Endothelial cell of umbilical vein (primary cell): Measurements from ENCODE around the gene ADARB2. TPM values are rescaled to one million over a fixed set of nuclear protein-coding genes. Genes with fewer than 3 reads are reported as not detected.

ENCODE experiments used
- BruUV-seq: library from RNA; stranded (reverse); fragments of 400-500 nt; replicated peaks from 2 replicates; lab custom pipeline; 2021; lab: Mats Ljungman, UMichigan
- CTCF ChIA-PET: fragments of 300-600, 350-600 bp; sonication (Branson Sonifier 250); formaldehyde crosslinking; loops from one replicate; lab custom pipeline; 2021; ENCODE audit warnings: antibody characterized with exemption, inconsistent platforms; lab: Charles Lee
- POLR2A ChIA-PET: fragments of 300-600, 350-600 bp; sonication (Branson Sonifier 250); formaldehyde crosslinking; loops from one replicate; lab custom pipeline; 2021; ENCODE audit warnings: antibody characterized with exemption, inconsistent platforms; lab: Charles Lee
- DNase-seq: peaks from one replicate; pipeline ENCODE4 v3.0.0-alpha.2; 2011; ENCODE audit warnings: low read depth, low spot score
- FAIRE-seq: peaks from 2 replicates; lab custom pipeline; 2011; peaks lifted over from hg19 to GRCh38; lab: Jason Lieb, UNC
- H2AFZ ChIP-seq: 2 replicates; pipeline ENCODE4 v1.6.0; 2012; ENCODE audit warnings: low read depth, low read length, control low read depth, inconsistent platforms
- H3K27ac ChIP-seq: 2 replicates; pipeline ENCODE4 v1.5.1; 2011; ENCODE audit warnings: low read depth, mild to moderate bottlenecking, control low read depth, low read length, moderate library complexity; ENCODE audit not compliant: insufficient read depth
- H3K27me3 ChIP-seq, 2 experiments: 2 replicates each; pipeline versions ENCODE4 v1.6.0 to v1.6.1; 2011; ENCODE audit warnings: low read length in 2 of 2, mixed read lengths in 1 of 2; ENCODE audit not compliant: control insufficient read depth in 2 of 2, insufficient read depth in 2 of 2
- H3K36me3 ChIP-seq, 2 experiments: 2 replicates in 1 of 2; 3 replicates in 1 of 2; pipeline ENCODE4 v1.5.1; 2011; ENCODE audit warnings: low read length in 2 of 2, mild to moderate bottlenecking in 1 of 2, moderate library complexity in 1 of 2; ENCODE audit not compliant: control insufficient read depth in 2 of 2, insufficient read depth in 2 of 2; ENCODE audit errors: extremely low read depth in 1 of 2
- H3K4me1 ChIP-seq: 3 replicates; pipeline ENCODE4 v1.5.1; 2011; ENCODE audit warnings: mild to moderate bottlenecking, low read length; ENCODE audit not compliant: control insufficient read depth, insufficient read depth; ENCODE audit errors: extremely low read depth
- H3K4me2 ChIP-seq: 2 replicates; pipeline ENCODE4 v1.6.1; 2011; ENCODE audit warnings: low read length, control low read depth, mixed read lengths; ENCODE audit not compliant: insufficient read depth
- H3K4me3 ChIP-seq, 3 experiments: fragments of 200-600 bp in 1 of 3; sonication (generic), shearing (Covaris generic) in 1 of 3; replicated peaks in 1 of 3; 2 replicates each; pipeline ENCODE4 v1.5.1; 2011 to 2016; ENCODE audit warnings: control low read depth in 3 of 3, low read length in 3 of 3, mild to moderate bottlenecking in 2 of 3, inconsistent platforms in 1 of 3, low read depth in 1 of 3, moderate library complexity in 1 of 3; ENCODE audit not compliant: insufficient read depth in 1 of 3
- H3K79me2 ChIP-seq: 2 replicates; pipeline ENCODE4 v1.6.0; 2012; ENCODE audit warnings: low read length, inconsistent platforms; ENCODE audit not compliant: control insufficient read depth, insufficient read depth
- H3K9ac ChIP-seq: replicated peaks from 2 replicates; pipeline ENCODE3; 2011; ENCODE audit warnings: low read length, control low read depth; ENCODE audit not compliant: insufficient read depth; ENCODE audit errors: extremely low read depth
- H3K9me1 ChIP-seq: replicated peaks from 3 replicates; pipeline ENCODE4 v1.6.0; 2011; ENCODE audit warnings: mild to moderate bottlenecking, low read length; ENCODE audit not compliant: control insufficient read depth, insufficient read depth; ENCODE audit errors: extremely low read depth
- H3K9me3 ChIP-seq: replicated peaks from 2 replicates; pipeline ENCODE4 v1.5.1; 2012; ENCODE audit warnings: low read length, inconsistent platforms; ENCODE audit not compliant: control insufficient read depth, insufficient read depth
- H4K20me1 ChIP-seq: replicated peaks from 2 replicates; pipeline ENCODE3; 2011; ENCODE audit warnings: mild to moderate bottlenecking, low read length; ENCODE audit not compliant: control insufficient read depth, insufficient read depth; ENCODE audit errors: extremely low read depth
- CTCF ChIP-seq, 2 donors: IDR thresholded peaks; 1 replicate in 1 of 2; 2 replicates in 1 of 2; pipeline ENCODE4 v1.5.1; 2011; ENCODE audit warnings: low read length in 2 of 2, mild to moderate bottlenecking in 2 of 2, moderate library complexity in 2 of 2, control low read depth in 1 of 2, inconsistent platforms in 1 of 2, low read depth in 1 of 2; ENCODE audit not compliant: insufficient read depth in 1 of 2; ENCODE audit errors: extremely low read depth in 1 of 2
- EZH2 ChIP-seq: IDR thresholded peaks from 2 replicates; pipeline ENCODE4 v1.6.1; 2012; ENCODE audit warnings: borderline replicate concordance, low read depth, mild to moderate bottlenecking, moderate library complexity, low read length, inconsistent platforms; ENCODE audit not compliant: severe bottlenecking
- FOS ChIP-seq: IDR thresholded peaks from 2 replicates; pipeline ENCODE4 v1.6.1; 2011; ENCODE audit warnings: mild to moderate bottlenecking, low read length, moderate library complexity, borderline replicate concordance; ENCODE audit not compliant: insufficient read depth
- GATA2 ChIP-seq: IDR thresholded peaks from 2 replicates; pipeline ENCODE4 v1.7.0; 2011; ENCODE audit warnings: low read depth, mild to moderate bottlenecking, moderate library complexity, mixed read lengths, low read length; ENCODE audit not compliant: insufficient read length, insufficient read depth
- JUN ChIP-seq: IDR thresholded peaks from 2 replicates; pipeline ENCODE4 v1.6.1; 2011; ENCODE audit warnings: borderline replicate concordance, low read depth; ENCODE audit not compliant: insufficient read length, insufficient read depth
- MYC ChIP-seq: IDR thresholded peaks from one replicate; pipeline ENCODE4 v1.6.1; 2011; ENCODE audit warnings: mild to moderate bottlenecking, low read depth, low read length
- POLR2A ChIP-seq: IDR thresholded peaks from 2 replicates; pipeline ENCODE4 v1.6.1; 2012; ENCODE audit warnings: low read depth, mild to moderate bottlenecking, control low read depth, low read length
- POLR2AphosphoS5 ChIP-seq: IDR thresholded peaks from 2 replicates; pipeline ENCODE4 v1.6.1; 2012; ENCODE audit warnings: low read depth, mild to moderate bottlenecking, control low read depth, low read length, moderate library complexity; ENCODE audit not compliant: insufficient read depth
- dilution Hi-C: fragments of 300-500 bp; cut with MboI; formaldehyde crosslinking; loops from one replicate; pipeline ENCODE4 v1.15.0; 2019; ENCODE audit warnings: low sequenced_read_pairs; ENCODE audit not compliant: extremely low pct_ligation_motif_present
- intact Hi-C: fragments of 100-400 bp; cut with micrococcal nuclease; formaldehyde crosslinking; loops from one replicate; pipeline ENCODE4 v1.10.0; 2022
- polyA plus RNA-seq, 4 experiments: library from polyadenylated mRNA; depleted of rRNA in 3 of 4; stranded (reverse) in 3 of 4; unstranded in 1 of 4; fragments of >200 nt; gene quantifications; 2 replicates each; pipeline versions ENCODE4 v1.2.1 to v1.2.3, GENCODE V29; 2011 to 2012; ENCODE audit warnings: missing spikeins in 1 of 4
- total RNA-seq: library from RNA; stranded (reverse); gene quantifications from 2 replicates; pipeline ENCODE4 v1.2.3, GENCODE V29; 2021

The ADARB2 gene
- total and polyA plus RNA-seq, 2 donors (not counting 3 experiments of a cell fraction or from before 2014, with no cell fraction given) = not detected

GRCh38 chr10:1369197-1369596, 368.1 kb downstream of the ADARB2 start:
- Histone ChIP-seq H3K9ac (no peak overlapping the region), H3K9me1 (no peaks in the 10 kb centered on the region), H3K27ac (no peak overlapping the region), H3K36me3 (no peaks in the 10 kb centered on the region), H3K27me3 (no peaks in the 10 kb centered on the region), H3K4me3 (no peak overlapping the region), H3K4me1 (no peaks in the 10 kb centered on the region), H3K79me2 (no peaks in the 10 kb centered on the region), H3K9me3 (no peaks in the 10 kb centered on the region), H4K20me1 (no peaks in the 10 kb centered on the region), H2AFZ (no peak overlapping the region), H3K4me2 (no peak overlapping the region)
- dilution Hi-C loops (no loop called here), intact Hi-C loops (no loop called here)
- TF ChIP-seq MYC (no peak), FOS (no peak), CTCF (IDR thresholded peaks at IDR 0.05; ENCODE audit: extremely low read depth in 1 of 2, insufficient read depth in 1 of 2, low read depth in 1 of 2, low read length in 2 of 2) (no peak), EZH2 (no peak), POLR2AphosphoS5 (no peak), GATA2 (no peak), POLR2A (no peak), JUN (no peak)
- ChIA-PET CTCF (no interaction called here), POLR2A (no interaction called here)
- FAIRE-seq = no peak
- DNase-seq = no peak
- no TSS peak for BruUV-seq

- Histone ChIP-seq H4K20me1 (no peaks in the 10 kb centered on the region), H3K36me3 (no peaks in the 10 kb centered on the region), H3K27ac (no peak overlapping the region), H3K9me1 (no peaks in the 10 kb centered on the region), H3K9me3 (no peaks in the 10 kb centered on the region), H3K79me2 (no peaks in the 10 kb centered on the region), H3K9ac (no peak overlapping the region), H3K4me1 (no peaks in the 10 kb centered on the region), H2AFZ (no peak overlapping the region), H3K4me3 (no peak overlapping the region), H3K4me2 (no peak overlapping the region), H3K27me3 (no peaks in the 10 kb centered on the region)
- ChIA-PET POLR2A (no interaction called here), CTCF (no interaction called here)
- no TSS peak for BruUV-seq
- TF ChIP-seq FOS (no peak), POLR2A (no peak), CTCF (IDR thresholded peaks at IDR 0.05; ENCODE audit: extremely low read depth in 1 of 2, insufficient read depth in 1 of 2, low read depth in 1 of 2, low read length in 2 of 2) (peak; percentile 16), GATA2 (no peak)
- no peak for DNase-seq
- intact Hi-C loops (no loop called here), dilution Hi-C loops (no loop called here)
- no peak for FAIRE-seq
Measured at GRCh38 chr10:1368842-1369171, 368.5 kb downstream of the ADARB2 start.
